Osteoblast (primary cell): Measurements from ENCODE around the gene SLIT3. TPM values are rescaled to one million over a fixed set of nuclear protein-coding genes. Genes with fewer than 3 reads are reported as not detected.

Experiments used
- DNase-seq: peaks from one replicate; pipeline ENCODE4 v3.0.0; 2011; ENCODE audit warnings: low spot score, mixed read lengths; ENCODE audit not compliant: insufficient read length; ENCODE audit errors: missing footprints
- H2AFZ ChIP-seq: 2 replicates; pipeline ENCODE4 v1.6.0; 2011; ENCODE audit warnings: mild to moderate bottlenecking, low read length
- H3K27ac ChIP-seq: 2 replicates; pipeline ENCODE4 v1.5.1; 2011; ENCODE audit warnings: mild to moderate bottlenecking, low read depth, low read length, moderate library complexity
- H3K27me3 ChIP-seq: 2 replicates; pipeline ENCODE4 v1.6.0; 2012; ENCODE audit warnings: mild to moderate bottlenecking, control low read depth, inconsistent platforms, low read length, moderate library complexity; ENCODE audit not compliant: insufficient read depth
- H3K36me3 ChIP-seq: 2 replicates; pipeline ENCODE4 v1.5.1; 2011; ENCODE audit warnings: mild to moderate bottlenecking, low read length, control low read depth, moderate library complexity; ENCODE audit not compliant: insufficient read depth
- H3K4me1 ChIP-seq: 2 replicates; pipeline ENCODE4 v1.5.1; 2011; ENCODE audit warnings: mild to moderate bottlenecking, low read length, control low read depth, moderate library complexity; ENCODE audit not compliant: insufficient read depth
- H3K4me2 ChIP-seq: 2 replicates; pipeline ENCODE4 v1.6.0; 2011; ENCODE audit warnings: mild to moderate bottlenecking, low read length; ENCODE audit not compliant: insufficient read depth
- H3K4me3 ChIP-seq: fragments of 200-600 bp; sonication (generic); 3 replicates; pipeline ENCODE4 v1.5.1; 2012; ENCODE audit warnings: mild to moderate bottlenecking, low read length, inconsistent platforms; ENCODE audit not compliant: insufficient read depth
- H3K79me2 ChIP-seq: 2 replicates; pipeline ENCODE4 v1.6.0; 2012; ENCODE audit warnings: mild to moderate bottlenecking, low read length, control low read depth, inconsistent platforms; ENCODE audit not compliant: insufficient read depth
- H3K9me3 ChIP-seq: 2 replicates; pipeline ENCODE4 v1.5.1; 2011; ENCODE audit warnings: low read depth, low read length, control low read depth
- H4K20me1 ChIP-seq: 2 replicates; pipeline ENCODE4 v1.6.0; 2012; ENCODE audit warnings: mild to moderate bottlenecking, low read length, control low read depth; ENCODE audit not compliant: insufficient read depth
- total RNA-seq: library from RNA; depleted of rRNA; stranded (reverse); fragments of >200 nt; gene quantifications from 2 replicates; pipeline ENCODE4 v1.2.3, GENCODE V29; 2012
- TF ChIP-seq, protein P1 (sequence below): IDR thresholded peaks from 2 replicates; pipeline ENCODE4 v1.5.1; 2011; ENCODE audit warnings: mild to moderate bottlenecking, low read depth, low read length, moderate library complexity; ENCODE audit errors: extremely low read depth

The SLIT3 gene
- total RNA-seq, 1 donor = 37.6 TPM

DNA sequence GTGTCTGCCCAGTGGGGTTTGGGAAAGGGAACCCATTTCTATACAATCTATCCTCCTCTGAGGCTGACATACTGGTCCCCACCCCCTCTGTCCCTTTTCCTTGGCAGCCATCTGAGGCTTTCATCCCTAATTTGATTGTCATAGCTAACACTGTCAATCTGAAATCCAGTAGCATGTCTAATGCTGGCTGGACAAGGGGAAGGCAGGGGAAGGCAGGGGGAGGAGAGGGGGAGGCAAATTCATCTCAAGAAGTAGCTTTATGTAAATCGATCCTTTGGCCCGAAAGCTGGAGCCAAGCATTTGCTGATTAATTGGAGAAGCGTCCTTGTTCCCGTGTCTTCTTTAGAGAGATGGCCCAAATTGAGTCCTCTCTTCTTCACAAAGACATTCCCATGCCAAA, 407.7 kb downstream of the SLIT3 start:
- H3K4me3 ChIP-seq = no peak overlapping the region
- H3K36me3 ChIP-seq = no peaks in the 10 kb centered on the region
- H3K4me2 ChIP-seq = no peak overlapping the region
- peaks cover 13% of the 10 kb centered on the region for H3K27me3 ChIP-seq
- DNase-seq = peak; percentile 83
- no peaks in the 10 kb centered on the region for H3K9me3 ChIP-seq
- H3K27ac ChIP-seq = no peak overlapping the region
- no peak overlapping the region for H2AFZ ChIP-seq
- H4K20me1 ChIP-seq = peaks cover 7% of the 10 kb centered on the region
- H3K79me2 ChIP-seq = no peaks in the 10 kb centered on the region
- no peaks in the 10 kb centered on the region for H3K4me1 ChIP-seq
- TF ChIP-seq, protein P1, sequence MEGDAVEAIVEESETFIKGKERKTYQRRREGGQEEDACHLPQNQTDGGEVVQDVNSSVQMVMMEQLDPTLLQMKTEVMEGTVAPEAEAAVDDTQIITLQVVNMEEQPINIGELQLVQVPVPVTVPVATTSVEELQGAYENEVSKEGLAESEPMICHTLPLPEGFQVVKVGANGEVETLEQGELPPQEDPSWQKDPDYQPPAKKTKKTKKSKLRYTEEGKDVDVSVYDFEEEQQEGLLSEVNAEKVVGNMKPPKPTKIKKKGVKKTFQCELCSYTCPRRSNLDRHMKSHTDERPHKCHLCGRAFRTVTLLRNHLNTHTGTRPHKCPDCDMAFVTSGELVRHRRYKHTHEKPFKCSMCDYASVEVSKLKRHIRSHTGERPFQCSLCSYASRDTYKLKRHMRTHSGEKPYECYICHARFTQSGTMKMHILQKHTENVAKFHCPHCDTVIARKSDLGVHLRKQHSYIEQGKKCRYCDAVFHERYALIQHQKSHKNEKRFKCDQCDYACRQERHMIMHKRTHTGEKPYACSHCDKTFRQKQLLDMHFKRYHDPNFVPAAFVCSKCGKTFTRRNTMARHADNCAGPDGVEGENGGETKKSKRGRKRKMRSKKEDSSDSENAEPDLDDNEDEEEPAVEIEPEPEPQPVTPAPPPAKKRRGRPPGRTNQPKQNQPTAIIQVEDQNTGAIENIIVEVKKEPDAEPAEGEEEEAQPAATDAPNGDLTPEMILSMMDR = no peak

- TF ChIP-seq, protein P1 = no peak
- Histone ChIP-seq H2AFZ (no peak overlapping the region), H3K4me2 (no peak overlapping the region), H3K36me3 (no peaks in the 10 kb centered on the region), H3K4me1 (no peaks in the 10 kb centered on the region), H3K9me3 (no peaks in the 10 kb centered on the region), H3K27ac (no peak overlapping the region), H3K4me3 (no peak overlapping the region), H4K20me1 (peaks cover 7% of the 10 kb centered on the region), H3K27me3 (peaks cover 13% of the 10 kb centered on the region), H3K79me2 (no peaks in the 10 kb centered on the region)
- no peak for DNase-seq
These were observed 408.2 kb downstream of the SLIT3 start for GRCh38 chr5:168892618-168893186.

DNA sequence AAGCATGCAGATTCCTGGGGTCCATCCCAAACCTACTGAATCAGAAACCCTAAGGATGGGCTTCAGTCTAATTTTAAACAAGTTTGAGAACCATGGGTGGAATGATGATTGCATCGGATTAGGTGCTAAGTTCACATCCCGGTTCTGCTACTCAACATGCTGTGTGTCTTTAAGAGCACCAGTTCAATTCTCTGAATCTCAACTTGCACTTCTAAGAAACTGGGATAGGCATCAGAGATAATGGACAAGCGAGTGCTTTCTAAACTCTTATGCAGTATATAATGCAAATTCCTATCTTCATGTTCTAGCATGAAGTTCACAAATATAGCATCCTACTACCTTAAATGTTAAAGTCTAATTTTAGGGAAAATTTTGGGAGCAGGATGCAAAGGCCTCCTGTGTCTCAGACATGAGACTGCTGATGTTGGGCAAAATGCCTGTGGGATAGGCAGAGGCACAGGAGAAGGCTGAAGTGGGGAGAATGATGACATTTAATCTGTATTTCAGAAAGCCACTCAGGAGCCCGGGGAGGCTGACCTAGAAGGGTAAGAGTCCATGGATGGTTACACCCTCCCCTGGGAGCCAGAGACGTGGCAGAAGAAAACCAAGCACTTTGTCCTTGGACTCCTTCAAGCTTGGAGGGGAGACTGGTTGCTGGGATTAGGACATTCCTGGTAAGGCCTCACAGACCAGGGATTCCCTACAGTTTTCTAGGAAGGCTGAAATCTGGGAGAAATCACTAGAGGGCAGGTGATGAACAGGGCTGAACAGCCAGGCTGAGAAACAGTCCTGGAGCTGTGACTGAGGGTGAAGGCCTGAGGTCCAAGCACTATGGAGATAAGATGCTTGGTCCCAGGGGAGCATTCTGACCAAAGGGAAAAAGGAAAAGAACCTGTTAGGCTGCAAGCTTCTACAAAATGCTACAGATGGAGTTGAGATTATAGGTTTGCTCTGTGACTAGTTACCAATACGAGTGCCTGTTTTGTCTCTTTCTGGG, 409.8 kb downstream of the SLIT3 start:
- TF ChIP-seq, protein P1 = no peak
- no peaks in the 10 kb centered on the region for H3K36me3 ChIP-seq
- no peaks in the 10 kb centered on the region for H3K4me1 ChIP-seq
- H3K4me3 ChIP-seq = no peak overlapping the region
- H4K20me1 ChIP-seq = peaks cover 7% of the 10 kb centered on the region
- no peaks in the 10 kb centered on the region for H3K9me3 ChIP-seq
- DNase-seq = no peak
- H2AFZ ChIP-seq = no peak overlapping the region
- H3K27me3 ChIP-seq = peaks cover 7% of the 10 kb centered on the region
- H3K79me2 ChIP-seq = no peaks in the 10 kb centered on the region
- H3K27ac ChIP-seq = no peak overlapping the region
- no peak overlapping the region for H3K4me2 ChIP-seq

GRCh38 chr5:168889039-168889438, 411.9 kb downstream of the SLIT3 start:
- no peaks in the 10 kb centered on the region for H3K9me3 ChIP-seq
- no peak overlapping the region for H3K4me2 ChIP-seq
- no peak for DNase-seq
- TF ChIP-seq, protein P1 = no peak
- H3K36me3 ChIP-seq = no peaks in the 10 kb centered on the region
- no peak overlapping the region for H3K4me3 ChIP-seq
- H2AFZ ChIP-seq = no peak overlapping the region
- peaks cover 3% of the 10 kb centered on the region for H3K27me3 ChIP-seq
- no peaks in the 10 kb centered on the region for H3K79me2 ChIP-seq
- no peaks in the 10 kb centered on the region for H3K4me1 ChIP-seq
- peaks cover 7% of the 10 kb centered on the region for H4K20me1 ChIP-seq
- no peak overlapping the region for H3K27ac ChIP-seq
